ENCODE measurements around the gene BTBD7.

Gene BTBD7

GRCh38 chr14:93302688-93303581, 29.9 kb downstream of the BTBD7 start:
- Mint-ChIP-seq H3K9me3 (no peaks in the 10 kb centered on the region), H3K27ac (no peak overlapping the region), H3K36me3 (ENCODE audit: low read depth) (no peaks in the 10 kb centered on the region), H3K27me3 (no peaks in the 10 kb centered on the region), H3K4me1 (peaks cover 10% of the 10 kb centered on the region), H3K4me3 (no peak overlapping the region)
- DNase-seq (no peak), ATAC-seq (no peak)

- H3K4me3 Mint-ChIP-seq = no peak overlapping the region
- H3K36me3 Mint-ChIP-seq (ENCODE audit: low read depth) = no peaks in the 10 kb centered on the region
- no peak overlapping the region for H3K27ac Mint-ChIP-seq
- ATAC-seq (no peak), DNase-seq (no peak)
- no peaks in the 10 kb centered on the region for H3K27me3 Mint-ChIP-seq
- H3K4me1 Mint-ChIP-seq = peaks cover 9% of the 10 kb centered on the region
- H3K9me3 Mint-ChIP-seq = no peaks in the 10 kb centered on the region
These were observed 30.9 kb downstream of the BTBD7 start for GRCh38 chr14:93301821-93302447.

- H3K27me3 Mint-ChIP-seq = no peaks in the 10 kb centered on the region
- H3K9me3 Mint-ChIP-seq = no peaks in the 10 kb centered on the region
- H3K27ac Mint-ChIP-seq = no peak overlapping the region
- DNase-seq = no peak
- H3K4me3 Mint-ChIP-seq = no peak overlapping the region
- ATAC-seq = no peak
- peaks cover 7% of the 10 kb centered on the region for H3K4me1 Mint-ChIP-seq
- no peaks in the 10 kb centered on the region for H3K36me3 Mint-ChIP-seq (ENCODE audit: low read depth)
These were observed 33.0 kb downstream of the BTBD7 start for GRCh38 chr14:93299866-93300265.

- Mint-ChIP-seq H3K36me3 (ENCODE audit: low read depth) (no peaks in the 10 kb centered on the region), H3K4me3 (no peak overlapping the region), H3K4me1 (peaks cover 7% of the 10 kb centered on the region), H3K27ac (no peak overlapping the region), H3K9me3 (no peaks in the 10 kb centered on the region), H3K27me3 (no peaks in the 10 kb centered on the region)
- no peak for DNase-seq
- no peak for ATAC-seq
These were observed 33.4 kb downstream of the BTBD7 start for GRCh38 chr14:93299416-93299815.

- no peak for DNase-seq
- no peak for ATAC-seq
- H3K36me3 Mint-ChIP-seq (ENCODE audit: low read depth) = peaks cover 9% of the 10 kb centered on the region
- no peaks in the 10 kb centered on the region for H3K27me3 Mint-ChIP-seq
- H3K4me1 Mint-ChIP-seq = peaks cover 7% of the 10 kb centered on the region
- H3K27ac Mint-ChIP-seq = no peak overlapping the region
- no peak overlapping the region for H3K4me3 Mint-ChIP-seq
- no peaks in the 10 kb centered on the region for H3K9me3 Mint-ChIP-seq
These were observed 37.2 kb downstream of the BTBD7 start for GRCh38 chr14:93295541-93296220.

- H3K27me3 Mint-ChIP-seq = no peaks in the 10 kb centered on the region
- no peak overlapping the region for H3K27ac Mint-ChIP-seq
- peaks cover 8% of the 10 kb centered on the region for H3K36me3 Mint-ChIP-seq (ENCODE audit: low read depth)
- H3K4me1 Mint-ChIP-seq = peaks cover 19% of the 10 kb centered on the region
- no peak for ATAC-seq
- no peak overlapping the region for H3K4me3 Mint-ChIP-seq
- H3K9me3 Mint-ChIP-seq = no peaks in the 10 kb centered on the region
- DNase-seq = no peak
These were observed 46.5 kb downstream of the BTBD7 start for GRCh38 chr14:93286212-93286890.

GRCh38 chr14:93285044-93285443, 47.8 kb downstream of the BTBD7 start:
- H3K27me3 Mint-ChIP-seq = no peaks in the 10 kb centered on the region
- ATAC-seq (peak; percentile 68), DNase-seq (no peak)
- H3K4me1 Mint-ChIP-seq = peaks cover 19% of the 10 kb centered on the region
- H3K4me3 Mint-ChIP-seq = no peak overlapping the region
- H3K27ac Mint-ChIP-seq = peak overlapping the region; percentile 40
- H3K36me3 Mint-ChIP-seq (ENCODE audit: low read depth) = peaks cover 8% of the 10 kb centered on the region
- H3K9me3 Mint-ChIP-seq = no peaks in the 10 kb centered on the region

GRCh38 chr14:93281937-93282336, 50.9 kb downstream of the BTBD7 start:
- DNase-seq (no peak), ATAC-seq (no peak)
- Mint-ChIP-seq H3K36me3 (ENCODE audit: low read depth) (peaks cover 3% of the 10 kb centered on the region), H3K4me1 (peaks cover 14% of the 10 kb centered on the region), H3K4me3 (no peak overlapping the region), H3K27ac (no peak overlapping the region), H3K27me3 (no peaks in the 10 kb centered on the region), H3K9me3 (no peaks in the 10 kb centered on the region)

GRCh38 chr14:93280743-93281142, 52.1 kb downstream of the BTBD7 start:
- no peak overlapping the region for H3K27ac Mint-ChIP-seq
- no peaks in the 10 kb centered on the region for H3K27me3 Mint-ChIP-seq
- no peaks in the 10 kb centered on the region for H3K9me3 Mint-ChIP-seq
- H3K4me1 Mint-ChIP-seq = peaks cover 13% of the 10 kb centered on the region
- H3K36me3 Mint-ChIP-seq (ENCODE audit: low read depth) = peaks cover 3% of the 10 kb centered on the region
- no peak overlapping the region for H3K4me3 Mint-ChIP-seq
- ATAC-seq (no peak), DNase-seq (no peak)

GRCh38 chr14:93276031-93276716, 56.7 kb downstream of the BTBD7 start:
- DNase-seq (no peak), ATAC-seq (no peak)
- no peaks in the 10 kb centered on the region for H3K36me3 Mint-ChIP-seq (ENCODE audit: low read depth)
- no peaks in the 10 kb centered on the region for H3K4me1 Mint-ChIP-seq
- H3K27me3 Mint-ChIP-seq = no peaks in the 10 kb centered on the region
- no peak overlapping the region for H3K27ac Mint-ChIP-seq
- no peak overlapping the region for H3K4me3 Mint-ChIP-seq
- no peaks in the 10 kb centered on the region for H3K9me3 Mint-ChIP-seq

- H3K4me3 Mint-ChIP-seq = no peak overlapping the region
- no peaks in the 10 kb centered on the region for H3K36me3 Mint-ChIP-seq (ENCODE audit: low read depth)
- no peak overlapping the region for H3K27ac Mint-ChIP-seq
- H3K27me3 Mint-ChIP-seq = no peaks in the 10 kb centered on the region
- peaks cover under 1% of the 10 kb centered on the region for H3K4me1 Mint-ChIP-seq
- ATAC-seq (no peak), DNase-seq (no peak)
- no peaks in the 10 kb centered on the region for H3K9me3 Mint-ChIP-seq
These were observed 58.6 kb downstream of the BTBD7 start for GRCh38 chr14:93274055-93274806.

GRCh38 chr14:93271111-93271510, 61.7 kb downstream of the BTBD7 start:
- no peaks in the 10 kb centered on the region for H3K27me3 Mint-ChIP-seq
- ATAC-seq = no peak

GRCh38 chr14:93269341-93270068, 63.3 kb downstream of the BTBD7 start:
- ATAC-seq = peak; percentile 24
- Mint-ChIP-seq H3K27ac (no peak overlapping the region), H3K9me3 (no peaks in the 10 kb centered on the region), H3K4me1 (peaks cover 2% of the 10 kb centered on the region), H3K4me3 (no peak overlapping the region), H3K27me3 (no peaks in the 10 kb centered on the region), H3K36me3 (ENCODE audit: low read depth) (peaks cover 4% of the 10 kb centered on the region)
- no peak for DNase-seq

More at GRCh38 chr14:93271111-93271510, 61.7 kb downstream of the BTBD7 start:
- Mint-ChIP-seq H3K36me3 (ENCODE audit: low read depth) (peaks cover 1% of the 10 kb centered on the region), H3K9me3 (no peaks in the 10 kb centered on the region), H3K4me3 (no peak overlapping the region), H3K4me1 (peaks cover 2% of the 10 kb centered on the region), H3K27ac (no peak overlapping the region)
- DNase-seq = no peak
